HT1080 (cell line): Measurements from ENCODE around the gene TMEM88. TPM values are rescaled to one million over a fixed set of nuclear protein-coding genes. Genes with fewer than 3 reads are reported as not detected.

Experiments used
- total RNA-seq: library from RNA; depleted of rRNA; stranded (reverse); fragments of >200 nt; shearing (Covaris generic); gene quantifications from 2 replicates; pipeline ENCODE4 v1.2.3, GENCODE V29; 2014; rRNA removed

TMEM88 gene
- total RNA-seq, 1 experiment from 2014 or later: 0.88 TPM

Other genes starting within 250 kb of the TMEM88 start
- 54.4 and 60.7 TPM in 2 replicates for gene FXR2, start 240.2 kb upstream of the TMEM88 start, total RNA-seq
- 18.6 and 20.8 TPM in 2 replicates for gene SAT2, start 227.2 kb upstream of the TMEM88 start, total RNA-seq
- gene SHBG, start 224.9 kb upstream of the TMEM88 start, total RNA-seq: not detected in 2 replicates
- gene ATP1B2, start 204.1 kb upstream of the TMEM88 start, total RNA-seq: not detected in 2 replicates
- 29.5 and 47.7 TPM in 2 replicates for gene TP53, start 167.6 kb upstream of the TMEM88 start, total RNA-seq
- gene WRAP53, start 166.6 kb upstream of the TMEM88 start, total RNA-seq: 25.2 and 29.2 TPM in 2 replicates
- 5.7 and 7.7 TPM in 2 replicates for gene EFNB3, start 149.9 kb upstream of the TMEM88 start, total RNA-seq
- not detected in 2 replicates for gene DNAH2, start 137.3 kb upstream of the TMEM88 start, total RNA-seq
- gene KDM6B, start 20.8 kb upstream of the TMEM88 start, total RNA-seq: 0.27 and 0.87 TPM in 2 replicates
- 98.2 and 168 TPM in 2 replicates for gene NAA38, start 2.5 kb downstream of the TMEM88 start, total RNA-seq
- 4.8 and 6.4 TPM in 2 replicates for gene CYB5D1, start 2.9 kb downstream of the TMEM88 start, total RNA-seq
- 82.5 and 84.7 TPM in 2 replicates for gene CHD3, start 33.7 kb downstream of the TMEM88 start, total RNA-seq
- gene RNF227, start 61.2 kb downstream of the TMEM88 start, total RNA-seq: 0.90 and 2.3 TPM in 2 replicates
- 1.8 and 3.5 TPM in 2 replicates for gene KCNAB3, start 74.8 kb downstream of the TMEM88 start, total RNA-seq
- gene TRAPPC1, start 76.9 kb downstream of the TMEM88 start, total RNA-seq: 34.9 and 71.5 TPM in 2 replicates
- 18.8 and 28.7 TPM in 2 replicates for gene CNTROB, start 77.1 kb downstream of the TMEM88 start, total RNA-seq
- not detected in 2 replicates for gene GUCY2D, start 147.5 kb downstream of the TMEM88 start, total RNA-seq
- gene ALOX15B, start 184.0 kb downstream of the TMEM88 start, total RNA-seq: not detected in 2 replicates
- 0.51 TPM in 1 of 2 replicates, not detected in the other for gene ALOX12B, start 232.7 kb downstream of the TMEM88 start, total RNA-seq